Activated CD4-positive, CD25-positive, alpha-beta regulatory T cell (primary cell): ENCODE results near the gene NCOA4.
"Not testable (repeated sequence)": the region's sequence is repeated elsewhere in the genome, so short reads cannot be mapped to it uniquely, and the experiment has no call there.

Experiments used
- DNase-seq, 4 experiments: peaks; one replicate each; lab custom pipeline; 2025; lab: John Stamatoyannopoulos, UW

Gene NCOA4

DNA sequence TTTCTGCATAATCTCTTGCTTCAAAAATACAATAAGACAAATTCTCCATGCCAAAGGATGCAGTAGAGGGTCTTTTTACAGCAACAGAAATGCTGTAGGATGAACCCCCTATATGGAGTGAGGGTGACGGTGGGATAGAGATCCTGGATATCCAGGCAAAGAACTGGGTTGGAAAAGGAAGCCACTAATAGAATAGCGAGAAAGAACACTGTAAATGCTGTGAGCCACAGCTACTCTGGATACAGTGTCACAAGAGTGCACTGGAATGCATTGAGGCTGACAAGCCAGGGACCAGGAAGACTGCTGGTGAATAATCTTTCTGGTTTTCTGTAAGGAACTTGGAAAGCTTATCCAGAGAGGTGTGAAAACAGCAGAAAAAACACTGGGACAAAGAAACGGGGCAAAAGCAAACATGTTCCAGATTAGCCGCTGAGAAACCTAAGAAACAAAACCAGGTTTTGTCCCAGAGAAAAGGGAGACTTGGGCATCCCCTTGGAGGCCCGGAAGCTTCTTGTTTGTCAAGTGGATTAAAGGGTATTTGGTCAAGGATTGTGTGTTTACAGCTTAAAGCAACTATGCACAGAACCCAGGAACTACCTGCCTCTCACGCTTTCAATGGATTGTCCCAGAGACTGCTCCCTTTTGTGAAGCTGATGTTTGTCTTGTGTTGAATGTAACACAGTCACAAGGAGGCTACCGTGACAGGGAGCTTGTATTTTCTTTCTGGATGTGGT lies 21.8 kb upstream of the NCOA4 start:
- DNase-seq = no peak

DNA sequence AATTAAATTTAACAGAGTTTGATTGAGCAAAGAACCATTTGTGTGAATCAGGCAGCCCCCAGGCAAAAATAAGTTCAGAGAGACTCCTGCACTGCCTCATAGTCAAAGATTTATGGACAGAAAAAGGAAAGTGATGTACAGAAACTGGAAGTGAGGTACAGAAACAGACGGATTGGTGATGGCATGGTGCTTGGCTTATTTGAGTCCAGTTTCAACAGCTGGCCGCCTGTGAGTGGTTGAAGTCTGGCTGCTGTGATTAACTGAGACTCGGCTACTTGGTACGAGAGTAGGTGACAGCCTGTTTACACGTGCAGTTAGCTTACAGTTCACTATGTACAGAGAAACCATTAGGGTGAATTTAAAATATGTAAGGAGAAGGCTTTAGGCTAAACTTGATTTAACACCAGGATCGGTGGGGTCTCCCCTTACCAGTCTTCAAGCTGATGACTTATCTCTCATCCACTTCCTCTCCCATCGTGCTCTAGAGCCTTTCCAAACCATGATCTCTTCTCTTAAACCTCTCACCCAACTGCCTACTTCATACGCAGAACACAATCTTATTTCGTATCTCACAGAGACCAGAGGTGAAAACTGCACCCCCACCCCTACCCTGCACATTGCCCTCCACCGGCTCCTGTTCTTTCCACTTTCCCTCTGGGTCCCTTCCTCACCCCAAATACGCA lies 20.7 kb upstream of the NCOA4 start:
- DNase-seq = no peak

- DNase-seq = not testable (repeated sequence)
These were observed 19.0 kb upstream of the NCOA4 start for GRCh38 chr10:46049497-46049831.

DNA sequence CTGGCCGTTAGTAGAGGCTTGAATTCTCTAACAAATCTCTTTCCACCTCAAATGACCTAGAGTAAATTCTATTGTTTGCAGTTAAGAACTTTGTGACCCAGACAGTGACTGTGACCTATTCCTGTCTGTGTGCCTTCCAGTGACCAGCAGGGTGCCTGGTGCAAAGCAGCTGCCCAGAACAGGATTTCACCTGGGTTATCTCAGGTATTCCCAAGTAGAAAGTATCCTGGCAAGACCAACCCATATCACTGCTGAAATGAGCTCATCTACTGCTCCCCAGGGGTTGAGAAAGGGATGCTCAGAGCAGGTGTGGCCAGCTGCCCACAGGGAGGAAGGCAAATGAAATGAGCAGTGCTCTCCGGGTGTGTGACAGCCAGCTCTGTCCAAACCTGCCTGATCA lies 17.7 kb upstream of the NCOA4 start:
- DNase-seq = no peak

DNA sequence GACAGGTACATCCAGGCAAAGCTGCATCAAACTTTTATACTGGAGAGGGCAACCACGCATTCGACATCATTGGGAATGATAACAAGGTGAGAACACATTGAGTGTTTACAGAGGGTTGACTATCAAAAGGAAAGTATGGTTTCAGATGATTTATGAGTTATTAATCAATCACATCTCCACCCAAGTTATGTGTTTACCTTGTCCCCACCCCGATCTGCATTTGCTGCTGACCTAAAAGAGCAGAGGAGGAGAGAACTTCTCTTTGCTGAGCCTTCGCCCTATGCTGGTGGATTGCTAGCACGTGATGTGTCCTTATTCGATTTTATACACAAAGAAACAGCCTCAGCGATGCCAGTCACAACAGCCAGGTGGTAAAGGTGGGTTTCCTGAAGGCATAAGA lies 15.8 kb upstream of the NCOA4 start, which contains the start of gene MSMB:
MSMB (minus strand) TSS at position 9 of the 400 bp plus-strand sequence. CDS start 32 bp downstream, outside the sequence.
- no peak for DNase-seq

- no peak for DNase-seq
These were observed 12.1 kb upstream of the NCOA4 start for GRCh38 chr10:46042527-46042926.

DNA sequence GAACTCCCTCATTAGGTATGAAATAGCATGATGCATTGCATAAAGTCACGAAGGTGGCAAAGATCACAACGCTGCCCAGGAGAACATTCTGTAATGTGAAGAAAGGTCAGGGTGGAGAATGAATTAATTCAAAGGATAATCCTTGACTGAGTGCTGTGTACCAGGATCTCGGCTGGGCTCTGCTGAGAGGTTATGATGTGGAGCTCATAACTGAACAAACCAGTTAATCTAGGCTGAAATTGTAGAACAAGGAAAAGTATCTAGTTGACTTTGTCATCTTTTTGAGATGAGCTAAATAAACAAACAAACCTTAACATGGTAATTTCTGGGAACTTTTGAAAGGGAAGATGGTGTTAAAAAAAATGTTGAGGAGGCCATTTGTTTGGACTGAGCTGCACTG lies 9.6 kb upstream of the NCOA4 start:
- DNase-seq = no peak

DNA sequence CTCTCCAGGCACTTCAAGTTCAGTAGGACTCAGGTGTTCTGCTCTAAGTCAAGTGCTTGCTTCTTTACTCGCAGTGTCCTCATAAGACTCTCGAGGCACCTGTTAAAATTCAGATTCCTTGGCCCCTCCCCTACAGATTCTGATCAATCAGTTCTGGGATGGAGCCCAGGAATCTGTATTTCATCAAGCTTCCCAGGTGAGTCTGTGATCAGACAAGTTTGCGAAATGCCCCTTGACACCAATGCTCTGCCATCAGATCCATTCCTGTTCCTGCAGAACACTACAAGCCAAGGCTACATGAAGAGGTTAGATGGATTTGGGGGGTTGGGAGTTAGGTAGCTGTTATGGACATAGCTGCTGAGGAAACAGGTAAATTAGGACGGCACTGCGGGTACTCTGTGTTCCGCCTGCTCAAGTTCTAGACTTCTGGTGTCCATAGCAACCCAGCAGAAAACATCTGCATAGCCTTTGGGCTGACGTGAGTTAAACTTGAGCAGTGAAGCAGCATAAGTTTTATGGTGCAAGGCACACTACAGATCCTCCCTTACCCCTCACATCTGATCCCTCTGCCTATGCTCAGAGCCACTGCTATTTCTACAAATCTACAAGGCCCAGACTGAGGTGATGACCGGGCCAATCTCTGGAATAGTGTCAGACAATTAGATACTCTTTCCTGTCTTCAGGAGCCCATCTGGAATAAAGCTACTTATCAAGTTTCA lies 6.8 kb upstream of the NCOA4 start:
- no peak for DNase-seq

GRCh38 chr10:46035923-46036849 lies 5.8 kb upstream of the NCOA4 start:
- DNase-seq = no peak

DNA sequence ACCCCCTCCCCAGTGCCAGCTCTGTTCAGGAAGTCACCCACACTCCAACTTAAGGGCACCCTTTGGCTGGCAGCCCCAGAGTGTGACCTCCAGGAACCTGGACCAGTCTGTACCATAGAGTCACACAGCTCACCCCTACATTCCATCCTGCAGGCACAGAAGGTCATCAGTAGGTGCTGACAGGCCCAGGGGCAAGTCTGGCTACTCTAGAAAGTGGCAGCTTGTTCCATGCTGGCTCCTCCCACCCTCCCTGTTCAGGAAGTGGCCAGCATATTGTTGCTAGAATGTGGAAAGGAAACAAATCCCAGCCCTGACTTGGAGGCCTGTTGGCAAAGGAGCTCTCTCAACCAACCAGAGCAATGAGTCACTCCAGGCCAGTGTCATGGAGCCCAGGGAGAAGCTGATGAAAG lies 3.2 kb upstream of the NCOA4 start:
- no peak for DNase-seq

- no peak for DNase-seq
These were observed 1.5 kb upstream of the NCOA4 start for GRCh38 chr10:46031648-46032532.

- DNase-seq = no peak
These were observed 877 bp downstream of the NCOA4 start for GRCh38 chr10:46029461-46030030.

DNA sequence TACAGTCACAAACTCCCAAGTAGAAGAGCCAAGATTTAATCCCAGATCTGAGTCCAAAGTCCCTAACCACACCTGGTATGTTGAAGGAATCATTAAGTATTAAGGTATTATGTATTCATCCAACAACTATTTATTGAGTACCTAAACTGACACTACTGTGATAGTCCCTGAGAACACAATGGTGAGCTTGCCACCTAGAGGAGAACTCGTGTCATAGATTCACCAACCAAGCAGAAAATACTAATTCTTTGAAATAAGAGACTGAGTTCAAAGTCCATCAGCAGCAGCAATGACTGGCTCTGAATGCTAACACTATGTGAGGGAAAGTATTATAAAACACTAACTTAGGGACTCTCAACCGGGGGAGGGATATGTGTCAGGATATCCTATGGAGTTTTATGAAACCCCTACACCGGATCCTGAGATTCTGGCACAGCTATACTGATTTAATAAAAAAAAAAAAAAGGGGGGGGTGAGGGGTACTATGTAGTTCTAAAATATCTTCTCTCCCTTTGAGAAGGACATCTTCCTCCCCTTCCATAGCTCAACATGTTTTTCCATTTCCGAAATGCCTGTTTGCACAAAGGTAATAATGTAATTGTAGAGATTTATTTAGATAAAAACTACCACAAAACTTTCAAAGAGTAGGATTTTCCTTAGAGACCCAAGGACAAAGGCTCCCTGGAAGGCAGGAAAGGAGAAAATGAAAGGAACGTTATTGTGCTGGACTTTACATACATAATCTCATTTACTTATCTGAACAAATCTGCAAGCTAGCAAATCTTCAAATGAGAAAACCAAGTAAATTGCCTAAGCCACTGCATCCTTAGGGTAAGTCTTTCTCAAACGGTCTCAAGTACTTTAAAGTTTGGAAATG lies 1.6 kb downstream of the NCOA4 start:
- no peak for DNase-seq

DNA sequence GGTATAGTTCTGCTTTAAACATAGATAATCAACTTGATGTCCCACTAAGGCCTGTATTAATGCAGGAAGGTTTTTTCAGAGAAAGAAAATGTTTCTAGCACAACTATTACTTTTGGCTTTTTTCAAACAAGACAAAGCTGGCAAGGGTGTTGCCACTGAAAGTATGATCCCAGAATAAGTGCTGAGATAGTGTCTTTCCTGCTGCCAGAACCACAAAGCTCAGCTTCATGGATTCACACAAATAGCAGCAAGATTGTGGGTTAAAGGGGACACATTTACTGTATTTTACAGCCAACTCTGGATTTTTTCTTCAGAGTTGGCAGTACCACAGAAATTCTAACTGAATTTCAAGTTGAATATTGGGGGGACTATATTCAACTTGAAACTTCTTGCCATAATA lies 4.3 kb downstream of the NCOA4 start:
- no peak for DNase-seq

GRCh38 chr10:46025406-46025805 lies 5.0 kb downstream of the NCOA4 start:
- no peak for DNase-seq

DNA sequence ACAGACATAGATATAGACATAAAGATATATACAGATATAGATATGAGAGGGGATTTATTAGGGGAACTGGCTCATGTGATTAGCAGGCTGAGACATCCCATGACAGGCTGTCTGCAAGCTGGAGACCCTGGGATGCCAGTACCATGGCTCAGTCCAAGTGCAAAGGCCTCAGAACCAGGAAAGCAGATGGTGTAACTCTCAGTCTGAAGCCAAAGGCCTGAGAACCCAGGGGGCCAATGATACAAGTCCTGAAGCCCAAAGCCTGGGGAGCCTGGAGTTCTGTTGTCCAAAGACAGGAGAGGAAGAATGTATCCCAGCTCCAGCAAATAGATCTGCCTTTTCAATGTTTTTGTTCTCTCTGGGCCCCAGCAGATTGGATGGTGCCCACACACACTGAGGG lies 5.5 kb downstream of the NCOA4 start:
- DNase-seq = no peak

DNA sequence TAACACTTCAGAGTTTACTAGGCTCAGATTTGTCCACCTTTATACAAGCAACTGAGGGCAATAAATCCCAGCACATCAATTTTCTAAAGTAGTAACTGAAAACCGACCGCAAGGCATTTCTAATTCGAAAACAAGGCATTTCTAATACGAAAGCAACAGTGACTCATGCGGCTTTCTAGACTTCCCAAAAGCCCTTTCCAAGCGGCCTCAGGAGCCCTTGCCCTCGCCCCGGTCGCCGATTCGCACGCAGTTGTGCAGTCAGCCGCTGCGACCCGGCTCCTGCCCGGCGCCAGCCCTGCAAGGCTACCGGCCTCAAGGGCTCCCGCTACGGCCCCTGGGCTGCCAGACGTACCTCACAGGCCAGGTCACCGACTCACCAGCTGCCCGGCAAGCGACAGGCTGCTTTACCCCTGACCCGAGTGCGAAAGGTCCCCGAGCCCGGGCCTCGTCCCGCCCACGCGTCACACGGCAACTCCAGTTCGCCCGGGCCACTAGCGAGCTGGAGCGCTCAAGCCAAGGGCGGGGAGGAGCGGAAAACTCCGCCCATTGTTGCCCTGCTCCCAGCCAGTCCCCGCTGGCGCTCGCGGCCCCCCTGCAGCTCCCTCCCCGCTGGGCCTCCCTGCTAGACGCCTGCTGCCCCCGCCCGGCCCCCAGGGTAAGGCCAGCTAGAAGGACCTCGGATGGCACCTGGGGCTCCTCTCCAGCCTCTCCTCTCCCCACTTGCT lies 7.3 kb downstream of the NCOA4 start:
- DNase-seq = peak; percentile 35 to 60 (median 48)

DNA sequence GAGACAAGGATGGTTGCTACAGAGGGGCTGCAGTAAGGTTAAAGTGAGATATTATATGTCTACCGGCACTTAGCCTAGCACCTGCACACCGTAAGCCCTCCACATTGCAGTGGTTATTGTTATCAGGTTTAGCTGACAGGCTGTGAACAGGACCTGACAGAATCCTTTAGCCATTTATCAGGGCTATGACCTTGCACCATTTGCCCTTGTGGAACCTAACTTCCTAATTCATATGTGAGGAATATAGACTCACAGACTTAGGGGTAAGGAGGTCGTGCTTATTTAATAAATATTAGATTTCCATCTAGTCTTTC lies 10.1 kb downstream of the NCOA4 start:
- DNase-seq = no peak
